Fibroblast of gingiva (primary cell): Measurements from ENCODE around the gene SRGAP2C.
"Not testable (repeated sequence)": the region's sequence is repeated elsewhere in the genome, so short reads cannot be mapped to it uniquely, and the experiment has no call there.

ENCODE experiments used
- DNase-seq: peaks from one replicate; pipeline ENCODE4 v3.0.0-alpha.2; 2011; ENCODE audit warnings: low read depth

The SRGAP2C gene

DNA sequence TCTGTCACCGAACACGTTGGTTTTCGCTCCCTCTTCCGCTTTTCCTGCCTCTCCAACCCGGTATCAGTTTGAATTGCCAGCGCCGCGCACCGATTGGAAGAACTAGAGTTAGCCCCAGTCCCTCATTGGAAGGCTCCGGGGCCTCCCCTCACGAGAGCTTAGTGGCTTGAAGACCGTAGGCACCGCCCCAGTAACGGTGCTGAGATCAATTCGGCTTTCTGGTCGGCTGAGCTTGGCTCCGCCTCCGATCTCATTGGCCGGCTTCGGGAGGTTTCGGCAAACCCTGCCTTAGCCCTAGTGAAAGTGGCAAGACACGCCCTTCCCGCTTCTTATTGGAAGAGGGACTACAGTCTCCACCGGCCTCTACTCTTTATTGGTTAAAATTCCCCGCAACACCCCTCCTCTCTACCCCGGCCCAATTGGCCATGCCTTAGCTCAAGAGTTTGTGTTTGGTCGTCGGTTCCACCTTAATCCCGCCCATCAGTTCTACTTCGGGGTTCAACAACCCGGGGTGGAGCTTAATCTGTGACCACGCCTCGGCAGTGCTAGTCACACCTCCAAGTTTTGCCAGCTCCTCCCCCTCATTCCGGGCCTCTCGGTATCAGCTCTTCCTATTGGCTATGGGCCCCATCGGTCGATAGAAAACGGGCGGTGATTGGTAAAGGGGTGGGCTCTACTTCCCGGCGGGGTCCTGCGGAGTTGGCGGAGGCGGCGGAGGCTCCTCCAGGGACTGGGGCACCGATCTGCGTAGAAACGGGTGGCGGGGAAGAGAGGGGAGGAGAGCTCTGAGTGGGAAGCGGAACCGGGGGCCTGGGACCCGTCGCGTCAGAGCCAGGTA, at the start of gene SRGAP2C, which contains the start of gene FAM72B:
Gene SRGAP2C (plus strand): TSS at position 686 of the 838 bp plus-strand sequence. CDS start 2,472 bp downstream, outside the sequence.
Gene FAM72B (minus strand): TSS at position 51 of the 838 bp plus-strand sequence. CDS start 851 bp downstream, outside the sequence.
- DNase-seq: peak; percentile 100

GRCh38 chr1:121140393-121140792, 44.4 kb upstream of the SRGAP2C start:
- not testable (repeated sequence) for DNase-seq

DNA sequence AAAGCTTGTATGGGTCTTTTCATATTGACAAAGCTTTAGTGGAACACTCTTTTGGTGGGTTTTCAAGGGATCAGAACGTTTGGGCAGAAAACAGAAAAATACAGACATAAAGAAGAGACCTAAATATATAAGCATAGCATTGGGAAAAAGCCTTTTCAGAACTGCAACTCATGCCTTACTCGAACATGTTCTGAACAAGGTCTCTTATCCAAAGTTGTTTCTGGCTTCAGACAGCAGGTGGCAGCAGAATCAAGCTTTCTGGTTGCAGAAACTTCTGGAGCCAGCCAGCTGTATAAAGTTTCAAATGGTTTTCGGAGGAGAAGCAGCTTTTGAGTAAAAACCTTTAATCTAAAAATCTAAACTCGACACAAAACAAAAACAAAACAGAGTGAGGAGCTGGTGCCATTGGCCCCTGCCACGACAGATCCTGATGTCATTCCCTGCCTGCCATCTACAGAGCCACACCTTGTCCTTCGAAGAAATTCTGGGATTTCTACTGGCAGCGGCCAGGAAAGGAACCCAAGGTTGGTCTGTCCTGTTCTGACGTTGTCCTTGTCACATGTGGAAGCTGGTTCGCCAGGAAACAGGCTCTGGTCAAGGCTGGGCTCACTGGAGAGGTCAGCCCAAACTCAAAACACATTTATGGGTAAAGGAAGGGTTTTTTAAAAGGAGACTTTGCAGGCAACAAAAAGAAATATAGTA, 36.1 kb upstream of the SRGAP2C start:
- DNase-seq: not testable (repeated sequence)

DNA sequence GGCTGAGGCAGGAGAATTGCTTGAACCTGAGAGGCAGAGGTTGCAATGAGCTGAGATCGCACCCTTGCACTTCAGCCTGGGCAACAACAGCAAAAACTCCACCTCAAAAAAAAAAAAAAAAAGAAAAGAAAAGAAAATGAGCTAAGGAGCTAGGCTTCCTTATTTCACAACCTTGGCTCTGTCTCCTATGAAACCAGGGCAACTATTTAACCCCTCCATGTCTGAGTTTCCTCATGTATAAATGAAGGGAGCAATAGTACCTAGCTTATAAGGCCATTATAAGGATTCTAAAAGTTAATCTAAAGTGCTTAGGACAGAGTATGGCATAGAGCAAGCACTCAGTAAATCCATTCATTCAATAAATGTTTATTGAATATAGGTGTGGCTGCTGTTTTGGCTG, 33.5 kb upstream of the SRGAP2C start:
- DNase-seq: not testable (repeated sequence)

GRCh38 chr1:121152788-121153187, 32.0 kb upstream of the SRGAP2C start:
- not testable (repeated sequence) for DNase-seq

- DNase-seq: not testable (repeated sequence)
These were observed 30.0 kb upstream of the SRGAP2C start for GRCh38 chr1:121154811-121155210.

- peak; percentile 56 for DNase-seq
These were observed 29.0 kb upstream of the SRGAP2C start for GRCh38 chr1:121155671-121156358.

- not testable (repeated sequence) for DNase-seq
These were observed 27.7 kb upstream of the SRGAP2C start for GRCh38 chr1:121156958-121157603.

DNA sequence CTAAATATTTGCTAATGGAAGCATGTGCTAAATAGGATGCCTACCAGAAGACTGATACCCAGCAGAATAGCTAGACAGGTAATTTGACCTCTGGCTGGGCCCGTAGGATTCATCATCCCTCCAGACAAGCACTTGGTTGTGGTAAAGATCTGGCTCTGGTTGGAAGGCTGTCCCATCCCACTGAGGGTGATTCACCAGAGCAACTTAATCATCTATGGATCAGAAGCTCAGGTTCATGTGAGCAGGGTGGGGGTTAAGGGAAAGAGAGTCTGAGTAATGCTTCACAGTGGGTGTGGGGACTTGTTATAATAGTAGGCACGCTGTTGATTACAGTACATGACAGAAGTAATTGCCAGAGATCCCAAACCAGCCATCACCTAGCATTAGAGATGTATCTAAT, 27.2 kb upstream of the SRGAP2C start:
- DNase-seq: not testable (repeated sequence)

- not testable (repeated sequence) for DNase-seq
These were observed 24.7 kb upstream of the SRGAP2C start for GRCh38 chr1:121160118-121160517.

GRCh38 chr1:121161199-121161901, 23.4 kb upstream of the SRGAP2C start:
- DNase-seq: not testable (repeated sequence)

- DNase-seq: peak; percentile 68
These were observed 20.7 kb upstream of the SRGAP2C start for GRCh38 chr1:121163850-121164757.

GRCh38 chr1:121165296-121165695, 19.5 kb upstream of the SRGAP2C start:
- peak; percentile 26 for DNase-seq

DNA sequence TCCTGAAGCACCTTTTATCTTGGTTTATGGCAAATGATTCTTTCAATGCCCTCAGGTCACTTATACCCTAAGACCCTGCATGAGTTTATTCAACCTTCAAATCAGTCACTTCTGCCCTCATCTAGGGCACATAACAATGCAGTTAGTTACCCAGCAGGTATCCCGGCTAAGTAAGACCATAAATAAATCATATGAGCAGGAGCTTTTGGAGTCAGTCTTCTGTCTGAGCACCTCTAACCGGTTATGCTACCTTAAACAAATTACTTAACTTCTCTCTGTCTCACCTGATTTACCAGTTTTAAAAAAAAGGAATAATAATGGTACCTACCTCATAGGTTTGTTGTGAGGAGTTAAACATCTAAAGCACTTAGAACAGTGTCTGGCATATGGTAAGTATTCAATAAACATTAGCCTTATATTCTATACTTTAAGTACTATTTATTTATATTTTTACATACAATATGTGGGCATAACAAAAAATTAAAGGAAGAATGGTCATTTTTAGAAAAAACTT, 17.5 kb upstream of the SRGAP2C start:
- not testable (repeated sequence) for DNase-seq

GRCh38 chr1:121168152-121168668, 16.6 kb upstream of the SRGAP2C start:
- not testable (repeated sequence) for DNase-seq

DNA sequence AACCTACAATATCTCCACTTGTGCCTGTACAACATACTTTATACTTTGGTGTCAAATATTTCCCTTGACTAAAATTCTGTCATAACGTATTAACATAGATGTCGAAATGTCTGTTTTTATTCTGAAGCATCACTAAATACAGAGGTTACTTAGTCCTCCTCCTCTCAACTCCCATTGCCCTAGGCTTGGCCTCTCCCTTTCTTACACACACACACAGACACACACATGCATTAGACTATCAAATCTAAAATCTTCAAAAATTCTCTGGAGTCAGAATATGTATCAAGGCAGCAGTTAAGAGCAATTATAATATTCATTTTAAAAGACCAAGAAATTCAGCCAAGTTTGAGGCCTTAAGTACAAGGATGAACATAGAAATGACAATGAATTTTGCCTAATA, 8.1 kb upstream of the SRGAP2C start:
- not testable (repeated sequence) for DNase-seq

DNA sequence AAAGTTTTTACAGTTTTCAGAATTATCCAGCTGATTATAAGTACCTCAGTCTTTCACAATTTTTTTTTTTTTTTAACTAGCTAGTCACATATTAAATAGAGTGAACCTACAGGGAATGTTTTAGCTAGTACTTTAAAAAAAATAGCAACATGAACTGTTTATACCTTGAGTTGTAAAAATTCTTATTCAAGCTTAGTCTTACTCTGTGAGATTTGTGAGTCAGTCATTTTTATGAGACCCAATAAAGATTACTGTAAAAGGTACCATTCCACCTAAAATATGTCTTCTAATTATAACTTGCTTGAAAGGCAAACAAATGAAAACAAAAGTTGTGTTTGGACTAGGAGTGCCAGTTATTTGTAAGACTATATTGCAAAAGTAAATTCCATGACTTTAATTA, 6.6 kb upstream of the SRGAP2C start:
- DNase-seq: not testable (repeated sequence)

GRCh38 chr1:121183867-121184266, 908 bp upstream of the SRGAP2C start:
- DNase-seq: not testable (repeated sequence)

DNA sequence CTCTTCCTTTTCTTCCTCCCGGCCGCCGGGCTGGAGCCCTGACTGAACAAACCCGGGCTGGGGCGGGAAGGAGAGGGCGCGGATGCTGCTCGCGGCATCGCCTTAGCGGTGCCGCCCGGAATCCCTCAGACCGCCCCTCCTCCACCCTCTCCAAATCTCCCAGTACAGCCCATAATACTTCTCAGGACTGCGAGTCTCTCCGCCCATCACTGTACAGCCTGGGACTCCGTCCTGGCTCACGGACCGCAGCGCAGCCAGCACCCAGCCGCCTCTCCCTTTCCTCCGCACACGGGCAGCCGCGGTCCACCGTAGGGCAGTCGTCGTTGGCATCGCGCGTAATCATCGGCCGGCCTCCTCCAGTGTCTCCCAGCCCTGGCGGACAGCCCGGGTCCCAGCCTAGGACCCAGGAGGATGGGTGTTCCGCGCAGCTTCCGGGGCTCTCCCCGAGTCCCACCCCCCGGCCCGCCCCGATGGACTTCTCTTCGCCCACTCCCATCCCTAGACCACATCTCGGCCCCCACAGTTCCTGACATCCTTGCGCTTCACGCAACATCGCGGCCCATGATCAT, 449 bp downstream of the SRGAP2C start:
- DNase-seq: not testable (repeated sequence)
